Skin of body (tissue), 2 donors: Measurements from ENCODE around the gene WASF2. TPM values are rescaled to one million over a fixed set of nuclear protein-coding genes. Genes with fewer than 3 reads are reported as not detected.

Experiments used
- DNase-seq: peaks from one replicate; lab custom pipeline; 2025; lab: John Stamatoyannopoulos, UW
- total RNA-seq: library from RNA; depleted of rRNA; stranded (reverse); fragments of >200 nt; gene quantifications from one replicate; pipeline ENCODE4 v1.2.3, GENCODE V29; 2014

WASF2 gene
- total RNA-seq, 1 donor from 2014 or later, result 38.6 TPM

DNA sequence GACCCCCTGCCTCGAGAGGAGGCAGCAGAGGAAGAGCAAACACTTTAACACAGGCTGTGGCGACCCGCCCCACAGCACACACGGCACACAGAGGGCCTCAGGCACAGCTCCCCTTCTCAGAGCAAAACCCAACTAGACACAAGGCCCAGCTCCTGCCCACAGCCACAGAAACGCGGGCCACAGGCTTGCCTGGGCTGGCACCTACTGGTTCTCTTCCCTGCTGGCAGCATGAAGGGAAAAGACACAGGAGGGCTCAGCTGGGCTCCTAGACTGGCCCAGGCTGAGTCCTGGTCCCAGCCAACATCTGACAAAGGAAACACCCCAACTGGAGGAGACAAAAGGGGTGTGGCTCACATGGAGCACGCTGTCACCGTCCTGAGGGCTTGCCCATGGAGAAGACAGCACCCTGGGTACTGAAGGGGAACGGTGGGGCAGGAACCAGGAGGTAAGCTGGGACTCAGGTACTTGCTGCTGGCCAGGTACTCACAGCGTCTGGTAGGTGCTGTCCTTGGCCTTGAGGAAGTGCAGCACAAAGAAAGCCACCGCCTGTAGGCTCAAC, 110.3 kb downstream of the WASF2 start:
- no peak for DNase-seq

DNA sequence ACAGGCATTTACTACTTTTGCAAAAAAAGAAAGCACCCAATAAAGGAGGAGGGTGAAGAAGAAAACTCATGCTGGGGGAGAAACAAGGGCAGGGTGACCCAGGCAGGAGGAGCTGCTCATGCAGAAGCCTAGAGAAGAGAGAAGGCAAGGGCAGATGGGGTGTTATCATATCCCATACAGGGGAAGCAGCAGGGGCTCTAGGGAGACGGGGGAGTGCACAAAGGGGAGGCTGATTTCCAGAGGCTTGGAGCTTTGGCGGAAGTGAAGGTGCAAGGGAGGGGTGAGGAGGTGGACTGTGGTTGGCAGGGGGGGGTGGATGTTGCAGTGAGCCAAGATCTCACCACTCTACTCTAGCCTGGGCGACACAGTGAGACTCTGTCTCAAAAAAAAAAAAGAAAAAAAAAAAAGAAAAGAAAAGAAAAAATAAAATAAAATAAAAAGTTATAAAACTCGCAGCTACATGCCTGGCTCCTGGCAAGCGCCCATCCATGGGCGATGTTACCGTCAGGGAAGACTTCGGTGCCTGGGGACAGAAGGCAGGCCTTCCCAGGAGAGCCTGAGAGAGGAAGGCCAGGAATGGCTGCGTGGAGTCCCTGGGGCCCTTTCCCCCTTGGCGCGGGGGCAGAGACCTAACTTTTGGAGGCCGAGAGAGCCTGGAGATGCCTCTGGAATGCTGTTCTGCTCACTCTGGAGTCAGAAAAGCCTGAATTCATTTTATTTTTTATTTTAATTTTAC, 112.0 kb downstream of the WASF2 start:
- no peak for DNase-seq

DNA sequence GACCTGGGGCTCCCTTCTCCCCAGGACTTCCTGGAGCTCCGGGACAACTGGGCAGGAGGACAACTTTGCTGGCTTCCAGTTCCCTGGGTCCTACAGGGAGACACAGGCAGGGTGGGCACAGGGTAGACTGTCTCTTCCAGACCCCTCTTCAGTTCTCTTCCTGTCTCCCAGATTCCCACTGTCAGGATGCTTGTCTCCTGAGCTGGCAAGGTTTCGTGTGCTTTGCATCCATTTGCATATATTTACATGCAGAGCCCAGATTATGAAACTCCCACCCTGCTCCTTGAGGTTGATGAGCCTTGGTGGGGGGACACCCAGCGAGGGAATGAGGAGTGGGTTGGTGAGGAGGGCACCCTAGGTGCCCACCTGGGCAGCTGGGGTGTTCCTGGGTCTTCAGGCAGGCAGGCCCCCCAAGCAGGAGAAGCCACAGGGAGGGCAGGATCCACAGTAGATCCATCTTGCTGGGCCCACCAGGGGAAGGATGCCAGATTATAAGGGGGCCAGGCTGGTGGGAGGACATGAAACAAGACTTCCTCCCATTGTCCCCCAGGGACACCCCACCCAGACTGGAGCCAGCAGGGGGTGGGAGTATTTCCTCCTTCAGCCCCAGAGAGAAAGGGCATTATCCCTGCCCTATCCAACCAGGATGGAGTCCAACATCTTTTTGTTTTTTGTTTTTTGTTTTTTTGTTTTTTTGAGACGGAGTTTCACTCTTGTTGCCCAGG, 115.4 kb downstream of the WASF2 start, which contains the start of gene FCN3:
TSS of gene FCN3 (minus strand) at position 463 of the 725 bp plus-strand sequence. CDS start at position 457, 6 bp downstream.
- DNase-seq, result no peak

DNA sequence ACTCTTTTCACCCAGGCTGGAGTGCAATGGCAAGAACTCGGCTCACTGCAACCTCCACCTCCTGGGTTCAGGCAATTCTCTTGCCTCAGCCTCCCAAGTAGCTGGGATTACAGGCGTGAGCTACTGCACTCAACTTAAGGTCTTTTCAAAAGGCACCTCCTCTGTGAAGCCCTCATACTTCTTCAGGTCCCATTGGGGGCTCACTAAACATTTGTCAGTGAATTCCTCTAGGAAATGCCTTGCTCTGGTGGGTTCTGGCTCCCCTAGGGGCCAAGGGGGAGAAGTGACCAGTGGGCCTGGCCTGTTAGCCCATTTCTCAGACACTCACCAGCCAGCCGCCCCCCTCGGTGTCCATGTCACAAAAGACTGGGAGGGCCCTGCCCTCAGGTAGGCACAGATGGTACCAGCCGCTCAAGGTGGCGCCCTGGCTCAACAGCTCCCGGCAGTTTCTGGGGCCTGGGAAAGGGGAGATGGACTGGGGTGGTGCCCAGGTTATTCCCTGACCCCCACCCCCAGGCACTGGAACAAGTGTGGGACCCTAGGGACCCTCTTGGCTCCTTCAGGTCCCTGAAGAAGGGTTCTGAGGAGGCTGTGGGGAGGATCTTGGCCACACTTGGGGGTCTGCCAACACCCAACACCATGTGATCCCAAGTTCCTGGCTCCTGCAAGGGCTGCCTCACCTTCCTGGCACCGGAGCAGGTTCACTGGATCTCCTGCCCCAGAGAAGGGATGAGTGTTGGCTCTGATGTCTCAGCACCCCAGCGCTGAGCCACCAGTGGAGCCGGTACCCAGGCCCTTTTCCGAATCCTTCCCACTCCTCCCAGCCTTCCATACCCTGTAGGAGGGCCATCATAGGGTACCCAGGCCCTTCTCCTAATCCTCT, 116.9 kb downstream of the WASF2 start:
- no peak for DNase-seq

DNA sequence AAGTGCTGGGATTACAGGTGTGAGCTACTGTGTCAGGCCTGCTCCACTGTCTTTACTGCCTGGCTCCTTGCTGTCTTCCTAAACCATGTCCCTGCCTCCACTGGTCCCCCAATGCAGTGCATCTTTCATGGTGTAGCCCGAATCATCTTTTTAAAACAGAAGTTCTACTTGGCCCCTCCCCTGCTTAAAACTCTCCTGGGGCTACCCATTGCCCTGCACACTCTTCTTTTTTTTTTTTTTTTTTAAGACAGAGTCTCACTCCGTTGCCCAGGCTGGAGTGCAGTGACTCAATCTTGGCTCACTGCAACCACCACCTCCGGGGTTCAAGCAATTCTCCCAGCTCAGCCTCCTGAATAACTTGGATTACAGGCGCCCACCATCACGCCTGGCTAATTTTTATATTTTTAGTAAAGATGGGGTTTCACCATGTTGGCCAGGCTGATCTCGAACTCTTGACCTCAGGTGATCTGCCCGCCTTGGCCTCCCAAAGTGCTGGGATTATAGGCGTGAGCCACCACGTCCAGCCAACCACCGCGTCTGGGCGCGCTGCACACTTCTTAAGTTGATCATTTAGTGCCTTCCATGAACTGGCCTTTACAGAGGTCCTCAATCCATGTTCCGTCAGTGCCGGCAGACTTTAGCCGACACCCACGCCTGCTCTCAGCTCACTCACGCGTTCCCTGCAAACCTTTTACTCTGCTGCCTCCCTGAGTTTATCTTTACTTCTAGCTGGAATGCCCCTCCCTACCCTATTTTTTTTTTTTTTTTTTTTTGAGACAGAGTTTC, 117.8 kb downstream of the WASF2 start:
- no peak for DNase-seq

DNA sequence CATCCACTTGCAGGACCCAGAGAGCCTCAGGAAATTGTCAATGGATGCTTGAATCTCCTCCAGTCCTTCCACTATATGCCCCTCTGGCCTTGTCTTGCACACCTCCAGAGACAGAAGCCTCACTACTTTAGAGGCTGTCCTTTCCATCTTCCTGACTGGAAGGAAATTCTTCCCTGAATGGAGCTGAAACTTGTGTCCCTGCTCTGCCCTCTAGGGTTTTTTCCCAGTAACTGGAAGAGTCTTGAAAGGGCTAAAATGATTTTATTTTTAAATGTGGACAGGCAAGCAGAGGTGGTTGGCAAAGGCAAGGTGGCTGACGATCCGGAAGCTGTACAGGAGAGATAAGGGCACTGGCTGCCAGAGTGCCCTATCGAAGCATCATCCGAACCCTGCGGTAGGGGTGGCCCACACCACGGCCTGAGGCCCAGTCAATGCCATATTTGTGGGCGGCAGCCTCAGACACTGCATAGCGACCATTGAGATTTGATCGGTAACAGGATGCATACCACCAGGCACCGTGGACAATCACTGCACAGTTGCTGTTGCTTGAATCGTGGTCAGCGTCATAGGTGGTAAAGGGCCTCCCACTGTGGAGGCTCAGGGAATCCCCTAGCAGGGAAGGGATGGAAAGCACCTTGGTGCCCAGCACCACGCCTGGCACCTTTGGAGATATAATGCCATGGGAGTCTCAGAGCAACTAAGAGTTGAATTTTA, 120.9 kb downstream of the WASF2 start:
- DNase-seq, result no peak

DNA sequence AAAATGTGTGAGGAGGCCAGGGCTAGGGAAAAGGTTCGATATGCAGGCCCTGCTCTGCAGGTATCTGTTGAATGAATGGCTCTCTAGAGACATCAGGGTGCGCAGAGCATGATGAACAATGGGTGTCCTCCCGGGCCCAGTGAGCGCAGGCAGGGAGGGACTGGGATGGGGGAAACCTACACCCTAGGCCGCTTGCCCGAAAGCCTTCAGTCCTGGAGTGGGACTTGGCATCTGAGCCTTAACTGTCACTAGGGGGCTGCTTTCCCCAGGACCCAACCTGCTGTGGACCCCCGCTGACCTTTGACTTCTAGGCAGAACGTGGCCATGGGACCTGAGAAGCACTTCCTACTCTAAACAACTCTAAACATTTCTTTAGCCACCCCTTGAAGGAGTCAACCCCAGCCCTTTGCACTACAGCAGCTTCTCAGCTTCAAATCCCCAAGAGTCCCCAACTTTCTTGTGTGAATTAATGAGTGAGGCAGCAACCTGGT, 122.8 kb downstream of the WASF2 start:
- DNase-seq, result no peak

DNA sequence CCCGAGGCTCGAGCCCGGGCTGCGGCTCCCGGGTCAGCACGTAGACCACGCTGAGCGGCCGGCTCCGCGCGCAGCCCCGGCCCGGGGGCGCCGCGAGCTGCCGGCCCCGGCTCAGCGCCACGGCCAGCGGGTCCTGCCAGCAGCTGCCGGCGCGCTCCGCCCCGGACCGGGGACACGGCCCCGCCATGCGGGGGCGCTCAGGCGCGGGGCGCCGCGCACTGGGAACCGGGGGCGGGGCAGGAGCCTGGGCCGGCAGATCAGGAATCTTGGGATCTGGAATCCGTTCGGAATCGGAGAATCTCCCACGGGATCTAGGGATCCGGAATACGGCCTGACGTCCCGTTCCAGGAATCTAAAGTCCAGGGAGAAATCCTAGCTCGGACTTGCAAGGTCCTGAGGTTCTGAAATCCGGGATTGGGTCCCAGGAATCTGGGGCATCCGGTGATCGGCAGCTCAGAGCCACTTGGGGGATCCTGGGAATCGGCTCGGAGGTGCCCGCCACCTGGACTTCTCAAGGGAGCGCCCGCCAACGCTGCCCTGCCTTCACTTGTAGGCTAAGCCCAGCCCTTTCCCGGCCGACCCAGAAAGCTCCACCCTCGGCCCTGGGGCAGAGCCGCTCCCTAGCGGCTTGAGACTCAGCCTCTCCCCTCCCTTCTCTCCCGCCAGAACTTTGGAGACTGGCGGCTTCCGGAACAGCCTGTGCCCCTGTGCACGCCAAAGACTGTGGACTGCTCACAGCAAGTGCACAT, 123.4 kb downstream of the WASF2 start, which contains the start of gene MAP3K6:
TSS of gene MAP3K6 (minus strand) at position 551 of the 749 bp plus-strand sequence. CDS start at position 187, 364 bp downstream.
- peak; percentile 56 for DNase-seq

DNA sequence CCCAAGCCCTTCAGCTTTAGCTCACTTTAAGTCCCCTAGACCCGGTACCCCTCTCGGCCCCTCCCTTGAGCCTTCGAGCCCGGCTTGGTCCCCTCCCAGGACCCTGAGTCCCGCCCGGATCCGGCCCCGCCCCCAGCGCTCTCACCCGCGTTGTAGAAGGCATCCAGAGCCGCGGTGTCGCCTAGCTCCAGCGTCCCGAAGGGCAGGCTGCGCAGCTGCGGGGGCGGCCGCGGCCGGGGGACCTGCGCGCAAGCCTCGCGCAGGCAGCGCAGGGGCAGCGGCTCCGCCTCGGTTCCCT, 123.9 kb downstream of the WASF2 start:
- peak; percentile 80 for DNase-seq

DNA sequence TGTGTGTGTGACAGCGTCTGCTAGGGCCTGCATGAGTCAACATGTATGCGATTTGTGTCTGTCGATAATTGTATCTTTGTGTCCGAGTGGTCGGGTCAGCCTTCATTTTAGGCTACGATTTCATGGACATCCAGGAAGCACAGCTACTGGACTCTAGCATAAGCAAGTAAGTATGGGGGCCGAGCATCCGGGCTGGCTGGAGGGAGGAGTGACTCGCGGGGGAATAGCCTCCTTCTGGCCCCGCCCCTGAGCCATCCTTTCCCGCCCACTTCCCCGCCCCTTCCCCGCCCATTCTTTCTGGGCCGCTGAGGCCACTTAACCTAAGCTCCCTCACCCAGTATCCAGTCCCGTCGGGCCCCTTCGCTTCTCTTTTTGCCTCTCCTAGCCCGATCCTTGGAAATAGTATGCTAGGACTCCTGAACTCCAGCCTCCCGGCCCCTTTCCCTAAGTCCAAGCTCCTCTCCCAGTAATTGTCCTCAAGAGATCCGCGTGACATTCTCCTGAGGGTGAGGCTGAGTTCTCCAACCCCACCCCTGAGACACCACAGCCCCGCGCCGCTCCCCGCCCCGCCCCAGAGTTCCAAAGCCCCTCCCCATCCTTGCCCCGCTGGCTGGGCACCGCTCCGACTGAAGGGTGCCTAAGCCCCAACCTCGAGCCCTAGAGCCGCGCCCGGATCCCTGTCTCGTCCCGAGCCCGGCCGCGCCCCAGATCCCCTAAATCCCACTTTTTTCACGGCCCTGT, 124.4 kb downstream of the WASF2 start:
- DNase-seq, result peak; percentile 88

DNA sequence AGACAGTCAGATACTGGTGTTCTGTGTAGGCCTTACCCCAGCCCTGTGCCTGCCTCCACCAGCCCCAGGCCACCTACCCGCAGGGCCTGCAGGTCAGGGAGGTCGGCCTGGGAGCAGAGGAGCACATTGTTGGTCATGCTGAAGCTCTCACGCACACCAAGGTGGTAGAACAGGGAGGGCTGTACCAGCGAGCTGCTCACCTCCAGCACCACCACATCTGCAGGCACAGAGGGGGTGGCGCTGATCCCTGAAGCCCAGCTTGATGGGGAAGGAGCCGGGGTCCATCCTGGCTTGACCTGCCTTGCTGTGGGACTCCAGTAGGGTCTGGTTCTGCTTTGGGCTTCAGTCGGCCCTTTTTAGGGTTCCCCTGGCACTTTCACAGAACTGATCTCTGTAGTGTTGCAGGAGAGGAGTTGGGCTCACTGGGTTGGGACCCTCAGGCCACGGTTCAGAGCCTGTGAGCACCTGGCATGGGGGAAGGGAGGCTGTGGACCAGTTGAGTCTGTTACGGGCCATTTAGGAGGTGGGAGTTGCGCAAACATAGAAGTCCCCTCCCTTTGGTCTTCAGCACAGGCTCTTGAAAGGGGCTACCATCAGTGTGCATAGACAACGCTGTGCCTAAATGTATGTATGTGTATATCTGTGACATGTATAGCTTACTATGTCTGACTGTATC, 125.1 kb downstream of the WASF2 start:
- no peak for DNase-seq

DNA sequence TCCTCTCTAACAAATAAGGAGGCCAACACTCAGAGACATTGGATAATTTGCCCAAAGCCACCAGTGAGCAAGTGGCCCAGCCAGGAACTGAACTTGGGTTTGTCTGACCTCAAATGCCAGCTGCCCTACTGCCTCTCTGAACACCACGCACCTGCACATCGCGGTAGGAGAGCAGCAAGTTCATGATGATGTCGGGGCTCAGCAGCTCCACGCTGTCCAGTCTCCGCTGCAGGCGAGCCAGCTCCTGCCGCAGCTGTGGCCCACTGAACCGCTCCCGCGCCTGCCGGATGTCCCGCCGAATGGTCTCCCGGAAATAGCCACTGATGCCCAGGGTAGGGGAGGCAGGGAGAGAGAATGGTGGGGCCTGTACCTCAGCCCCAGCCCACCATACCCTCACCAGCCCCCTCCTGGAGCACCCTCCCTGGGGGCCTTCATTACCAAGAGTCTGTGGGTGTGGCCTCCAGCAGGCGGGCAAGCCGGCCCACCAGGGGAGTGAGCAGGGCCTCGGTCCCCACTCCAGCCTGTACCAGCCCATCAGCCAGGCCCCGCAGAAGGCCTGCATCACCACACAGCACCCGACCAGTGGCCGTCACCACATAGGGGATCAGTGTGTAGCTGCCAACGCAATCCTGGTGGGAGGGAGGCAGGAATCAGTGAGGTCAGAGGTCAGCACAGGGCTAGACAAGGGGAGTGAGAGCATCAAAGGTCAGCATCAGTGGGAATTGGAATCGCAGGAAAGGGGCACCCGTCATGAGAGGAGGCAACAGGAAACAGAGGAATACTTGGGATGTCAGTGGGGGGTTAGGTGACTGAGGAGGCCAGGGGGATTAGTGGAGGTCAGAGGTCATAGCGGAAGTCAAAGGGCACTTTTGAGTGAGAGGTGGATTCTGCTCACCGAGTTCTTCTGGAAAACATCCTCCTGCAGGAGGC, 125.9 kb downstream of the WASF2 start:
- DNase-seq, result no peak

DNA sequence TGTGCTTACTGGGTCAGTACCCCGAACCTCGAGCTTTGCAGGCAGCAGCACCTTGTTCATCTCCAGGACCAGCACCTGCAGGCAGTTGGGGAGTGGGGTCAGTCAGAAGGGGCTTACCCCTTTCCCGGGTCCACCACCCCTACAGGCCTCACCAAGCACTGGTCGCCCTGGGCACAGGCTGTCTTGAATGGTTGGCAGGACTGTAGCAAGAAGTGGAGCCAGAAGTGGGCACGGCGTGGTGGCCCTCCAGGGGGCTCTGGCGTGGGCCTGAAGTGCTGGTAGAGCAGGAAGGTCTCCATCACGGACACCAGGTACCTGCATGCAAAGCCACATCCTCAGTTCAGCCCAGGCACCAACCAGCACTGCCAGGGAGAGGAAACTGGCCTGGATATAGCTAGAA, 128.4 kb downstream of the WASF2 start:
- no peak for DNase-seq

DNA sequence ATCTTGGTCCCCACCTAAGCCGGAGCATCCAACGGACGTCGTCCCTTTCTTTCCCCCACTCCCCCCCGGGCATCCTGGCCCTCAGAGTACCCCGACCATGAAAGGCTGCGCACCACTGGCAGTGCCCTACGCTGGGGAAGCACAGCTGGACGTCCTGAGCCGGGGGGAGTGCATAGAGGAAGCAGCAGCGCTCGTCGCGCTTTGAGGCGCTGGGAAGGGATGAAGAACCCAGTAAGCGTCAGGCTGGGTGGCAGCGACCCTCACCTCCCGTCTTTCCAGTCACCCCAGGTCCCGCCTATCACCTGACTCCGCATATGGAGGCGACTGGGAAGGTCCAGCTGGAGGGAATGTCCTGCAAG, 128.9 kb downstream of the WASF2 start:
- no peak for DNase-seq

DNA sequence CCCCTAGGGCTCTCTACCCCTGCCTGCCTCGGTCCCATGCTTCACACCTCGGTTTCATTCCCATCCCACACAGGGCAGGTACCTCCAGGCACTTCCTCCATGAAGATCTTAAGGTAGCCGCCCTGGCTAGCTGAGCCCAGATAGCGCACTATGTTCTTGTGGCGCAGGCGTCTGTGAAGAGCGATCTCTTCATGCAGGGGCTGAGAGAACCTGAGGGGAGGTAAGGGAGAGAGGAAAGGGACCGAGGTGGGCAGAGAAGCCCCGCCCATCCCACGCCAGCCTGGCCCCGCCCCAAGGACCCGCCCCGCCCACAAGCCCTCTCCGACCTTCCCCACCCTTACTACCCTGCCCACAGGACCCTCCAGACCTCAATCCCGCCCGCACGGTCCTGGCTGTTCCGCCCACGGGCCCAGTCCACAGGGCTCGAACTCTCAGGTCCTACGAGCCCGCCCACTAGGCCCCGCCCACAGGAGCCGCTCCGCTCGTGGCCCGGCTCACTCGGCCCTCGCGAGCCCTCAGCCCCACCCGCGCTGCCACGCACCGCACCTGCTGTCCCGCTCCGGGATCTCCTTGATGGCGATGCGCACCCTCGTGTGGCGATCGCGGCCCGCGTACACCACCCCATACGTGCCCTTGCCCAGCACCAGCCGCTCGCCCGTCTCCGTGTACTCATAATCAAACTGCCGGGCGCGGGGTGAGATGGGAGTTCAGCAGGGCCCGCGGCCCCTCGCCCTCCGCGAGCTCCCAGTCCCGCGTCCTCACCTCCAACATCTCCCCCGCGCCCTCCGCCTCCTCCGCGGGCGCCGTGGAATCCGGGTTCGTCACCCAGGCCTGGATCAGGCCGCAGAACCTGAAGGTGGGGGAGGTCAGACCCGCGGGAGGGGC, 129.6 kb downstream of the WASF2 start:
- no peak for DNase-seq

DNA sequence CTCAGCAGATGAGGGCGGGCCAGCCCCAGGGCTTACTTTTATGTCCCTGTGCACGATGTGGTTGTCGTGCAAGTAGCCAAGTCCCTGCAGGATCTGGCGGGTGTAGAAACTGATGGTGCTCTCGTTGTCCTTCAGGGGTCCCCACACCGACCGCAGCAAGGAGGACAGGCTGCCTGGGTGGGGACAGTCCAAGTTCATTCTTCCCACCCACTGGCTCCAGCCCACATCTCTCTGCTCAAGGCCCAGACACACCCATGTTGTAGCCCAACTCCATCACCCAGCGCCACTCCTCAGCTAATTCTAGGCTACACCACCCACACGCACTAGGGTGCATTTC, 130.2 kb downstream of the WASF2 start:
- DNase-seq, result no peak
